Measurements from ENCODE around the gene PLCL1. TPM values are rescaled to one million over a fixed set of nuclear protein-coding genes. Genes with fewer than 3 reads are reported as not detected.

Gene PLCL1
- total RNA-seq, 1 experiment from 2014 or later: 0.07 TPM

DNA sequence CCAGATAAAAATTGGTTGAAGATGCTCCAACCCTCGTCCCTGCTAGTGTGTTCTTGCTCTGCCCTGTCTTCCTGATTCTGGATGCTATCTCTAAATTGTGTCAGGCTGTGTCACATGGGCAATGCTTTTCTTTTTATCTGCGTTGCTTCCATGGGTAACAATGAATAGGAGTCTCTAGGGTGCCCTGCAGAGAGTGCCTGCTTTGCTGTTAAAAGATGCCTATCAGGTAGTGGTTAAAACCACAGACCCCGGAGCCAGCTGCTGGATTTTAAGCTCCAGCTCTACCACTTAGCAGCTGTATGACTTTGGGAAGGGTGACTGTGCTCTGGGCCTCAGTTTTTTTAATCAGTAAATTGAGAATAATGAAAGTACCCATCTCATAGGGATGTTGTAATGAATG is 340.3 kb downstream of the PLCL1 start:
- Mint-ChIP-seq H3K9me3 (ENCODE audit: low read depth, unreplicated experiment) (no peaks in the 10 kb centered on the region), H3K27ac (ENCODE audit: unreplicated experiment) (no peak overlapping the region)
- CTCF ChIA-PET: no interaction called here

DNA sequence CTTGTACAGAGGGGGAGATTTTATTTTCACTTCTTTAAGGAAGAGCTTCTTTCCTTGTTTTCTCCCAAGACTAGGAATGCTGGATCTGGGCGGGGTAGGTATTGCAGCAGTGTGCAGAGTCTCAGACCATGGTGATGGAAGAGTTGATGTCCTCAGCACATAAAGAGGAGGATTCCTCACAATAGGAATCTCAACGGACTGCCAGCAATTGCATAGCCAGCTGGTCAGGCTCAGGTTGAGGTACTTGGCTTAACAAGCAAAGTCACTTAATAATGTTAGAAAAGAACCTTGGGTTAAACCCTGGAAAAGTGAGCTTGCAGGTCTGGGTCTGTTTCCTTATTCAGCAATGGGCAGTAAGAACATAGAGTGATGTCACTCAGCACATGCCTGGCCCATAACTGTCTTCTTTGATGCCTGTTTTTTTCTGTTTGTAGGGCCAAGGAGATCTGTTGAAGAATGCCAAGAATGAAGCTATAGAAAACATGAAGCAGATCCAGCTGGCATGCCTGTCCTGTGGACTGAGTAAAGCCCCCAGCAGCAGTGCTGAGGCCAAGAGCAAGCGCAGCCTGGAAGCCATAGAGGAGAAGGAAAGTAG is 342.1 kb downstream of the PLCL1 start:
- CTCF ChIA-PET: no interaction called here
- Mint-ChIP-seq H3K27ac (ENCODE audit: unreplicated experiment) (no peak overlapping the region), H3K27me3 (ENCODE audit: unreplicated experiment) (no peaks in the 10 kb centered on the region), H3K4me3 (ENCODE audit: low read depth, unreplicated experiment) (no peak overlapping the region), H3K9me3 (ENCODE audit: low read depth, unreplicated experiment) (no peaks in the 10 kb centered on the region), H3K4me1 (ENCODE audit: low read depth, unreplicated experiment) (no peaks in the 10 kb centered on the region), H3K36me3 (ENCODE audit: insufficient read depth, unreplicated experiment) (no peaks in the 10 kb centered on the region)
- no peak for DNase-seq
- BruUV-seq (replicated peaks): no TSS peak
- TF ChIP-seq, protein P1, sequence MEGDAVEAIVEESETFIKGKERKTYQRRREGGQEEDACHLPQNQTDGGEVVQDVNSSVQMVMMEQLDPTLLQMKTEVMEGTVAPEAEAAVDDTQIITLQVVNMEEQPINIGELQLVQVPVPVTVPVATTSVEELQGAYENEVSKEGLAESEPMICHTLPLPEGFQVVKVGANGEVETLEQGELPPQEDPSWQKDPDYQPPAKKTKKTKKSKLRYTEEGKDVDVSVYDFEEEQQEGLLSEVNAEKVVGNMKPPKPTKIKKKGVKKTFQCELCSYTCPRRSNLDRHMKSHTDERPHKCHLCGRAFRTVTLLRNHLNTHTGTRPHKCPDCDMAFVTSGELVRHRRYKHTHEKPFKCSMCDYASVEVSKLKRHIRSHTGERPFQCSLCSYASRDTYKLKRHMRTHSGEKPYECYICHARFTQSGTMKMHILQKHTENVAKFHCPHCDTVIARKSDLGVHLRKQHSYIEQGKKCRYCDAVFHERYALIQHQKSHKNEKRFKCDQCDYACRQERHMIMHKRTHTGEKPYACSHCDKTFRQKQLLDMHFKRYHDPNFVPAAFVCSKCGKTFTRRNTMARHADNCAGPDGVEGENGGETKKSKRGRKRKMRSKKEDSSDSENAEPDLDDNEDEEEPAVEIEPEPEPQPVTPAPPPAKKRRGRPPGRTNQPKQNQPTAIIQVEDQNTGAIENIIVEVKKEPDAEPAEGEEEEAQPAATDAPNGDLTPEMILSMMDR (IDR thresholded peaks at IDR 0.05; ENCODE audit: unreplicated experiment): no peak
- intact Hi-C loops (cut with micrococcal nuclease; ENCODE audit: unreplicated experiment): no loop called here

More for the DNA sequence above, 340.3 kb downstream of the PLCL1 start:
- Mint-ChIP-seq H3K27me3 (ENCODE audit: unreplicated experiment) (no peaks in the 10 kb centered on the region), H3K4me3 (ENCODE audit: low read depth, unreplicated experiment) (no peak overlapping the region), H3K4me1 (ENCODE audit: low read depth, unreplicated experiment) (no peaks in the 10 kb centered on the region), H3K36me3 (ENCODE audit: insufficient read depth, unreplicated experiment) (no peaks in the 10 kb centered on the region)
- BruUV-seq (replicated peaks): no TSS peak
- no peak for DNase-seq
- intact Hi-C loops (cut with micrococcal nuclease; ENCODE audit: unreplicated experiment): no loop called here
- TF ChIP-seq, protein P1 (IDR thresholded peaks at IDR 0.05; ENCODE audit: unreplicated experiment): no peak

GRCh38 chr2:198157314-198157713 is 352.9 kb downstream of the PLCL1 start:
- no peak for DNase-seq
- CTCF ChIA-PET: no interaction called here
- Mint-ChIP-seq H3K27me3 (ENCODE audit: unreplicated experiment) (no peaks in the 10 kb centered on the region), H3K4me3 (ENCODE audit: low read depth, unreplicated experiment) (no peak overlapping the region), H3K27ac (ENCODE audit: unreplicated experiment) (no peak overlapping the region), H3K4me1 (ENCODE audit: low read depth, unreplicated experiment) (no peaks in the 10 kb centered on the region), H3K9me3 (ENCODE audit: low read depth, unreplicated experiment) (peaks cover 9% of the 10 kb centered on the region), H3K36me3 (ENCODE audit: insufficient read depth, unreplicated experiment) (no peaks in the 10 kb centered on the region)
- TF ChIP-seq, protein P1 (IDR thresholded peaks at IDR 0.05; ENCODE audit: unreplicated experiment): no peak
- BruUV-seq (replicated peaks): no TSS peak
- intact Hi-C loops (cut with micrococcal nuclease; ENCODE audit: unreplicated experiment): no loop called here

DNA sequence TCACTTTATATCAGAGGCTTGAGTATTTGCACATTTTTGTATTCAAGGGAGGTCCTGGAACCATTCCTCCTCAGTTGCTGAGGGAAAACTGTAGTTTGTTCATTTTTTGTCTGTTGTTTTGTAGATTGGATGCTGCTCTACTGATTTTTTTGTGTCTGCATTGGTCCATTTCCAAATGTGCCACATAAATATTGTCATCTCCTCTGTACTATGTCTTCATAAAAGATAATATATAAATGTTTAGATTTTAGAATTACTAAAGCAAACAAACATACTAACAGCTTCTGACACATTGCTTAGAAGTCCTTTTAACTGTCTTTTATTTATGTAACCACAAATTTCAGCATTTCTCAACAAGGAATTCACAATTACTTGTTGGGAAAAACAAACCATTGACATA is 356.8 kb downstream of the PLCL1 start:
- CTCF ChIA-PET: interaction anchor here (0.6 kb wide), 1 partner anchor 627 kb away, joined by 4 read pairs; no protein-coding TSS in a partner anchor
- no peaks in the 10 kb centered on the region for H3K36me3 Mint-ChIP-seq (ENCODE audit: insufficient read depth, unreplicated experiment)
- H3K27me3 Mint-ChIP-seq (ENCODE audit: unreplicated experiment): peaks cover 11% of the 10 kb centered on the region
- H3K9me3 Mint-ChIP-seq (ENCODE audit: low read depth, unreplicated experiment): peaks cover 9% of the 10 kb centered on the region
- H3K27ac Mint-ChIP-seq (ENCODE audit: unreplicated experiment): no peak overlapping the region
- BruUV-seq (replicated peaks): no TSS peak
- H3K4me1 Mint-ChIP-seq (ENCODE audit: low read depth, unreplicated experiment): no peaks in the 10 kb centered on the region
- no peak overlapping the region for H3K4me3 Mint-ChIP-seq (ENCODE audit: low read depth, unreplicated experiment)
- TF ChIP-seq, protein P1 (IDR thresholded peaks at IDR 0.05; ENCODE audit: unreplicated experiment): no peak
- DNase-seq: no peak
- intact Hi-C loops (cut with micrococcal nuclease; ENCODE audit: unreplicated experiment): no loop called here

Measured in Calu3 (cell line).